Measurements from ENCODE around the gene KRT6A. TPM values are rescaled to one million over a fixed set of nuclear protein-coding genes. Genes with fewer than 3 reads are reported as not detected.
A peak's percentile ranks its signal among the peaks of the same experiment; 100 is the strongest.

The KRT6A gene
- total and polyA plus RNA-seq, 8 donors = 0.89 to 260 (median 11.9) TPM; not detected in 1

DNA sequence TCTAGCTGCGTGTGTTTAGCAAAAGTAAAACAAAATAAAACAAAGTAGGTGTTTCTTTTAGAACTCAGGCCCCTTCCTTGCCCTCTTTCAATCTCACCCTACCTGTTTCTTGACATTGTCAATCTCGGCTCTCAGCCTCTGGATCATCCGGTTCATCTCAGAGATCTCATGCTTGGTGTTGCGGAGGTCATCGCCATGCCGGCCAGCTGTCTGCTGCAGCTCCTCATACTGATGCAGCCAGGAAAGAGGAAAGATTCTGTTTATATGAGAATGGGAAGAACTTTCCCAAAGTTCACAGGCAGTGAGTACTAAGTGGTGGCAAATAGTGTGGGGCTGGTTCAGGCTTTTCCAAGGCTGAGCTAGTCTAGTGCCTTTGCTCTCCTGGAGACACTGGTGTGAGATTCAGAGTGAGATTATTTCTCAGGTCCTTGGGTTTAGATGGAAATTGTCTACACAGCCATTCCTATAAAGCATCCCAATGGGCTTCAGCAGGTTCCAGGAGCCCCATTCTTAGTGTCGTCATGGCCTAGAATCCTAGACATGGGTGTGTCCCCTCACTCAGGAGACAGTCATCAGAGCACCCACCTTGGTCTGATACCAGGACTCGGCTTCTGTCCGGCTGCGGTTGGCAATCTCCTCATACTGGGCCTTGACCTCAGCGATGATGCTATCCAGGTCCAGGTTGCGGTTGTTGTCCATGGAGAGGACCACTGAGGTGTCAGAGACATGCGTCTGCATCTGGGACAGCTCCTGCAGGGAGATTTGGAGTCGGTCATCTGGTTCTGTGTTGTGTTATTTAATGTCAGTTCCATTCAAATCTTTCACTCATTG lies 24.2 kb upstream of the KRT6A start:
- no peaks in the 10 kb centered on the region for H3K36me3 ChIP-seq
- H3K4me3 ChIP-seq = no peak overlapping the region
- H3K27ac ChIP-seq = no peak overlapping the region
- DNase-seq = no peak
- H3K27me3 ChIP-seq = peaks cover 0 to 17% (median 0%) of the 10 kb centered on the region in 3 donors
- TF ChIP-seq CTCF (IDR thresholded peaks at IDR 0.05) (no peak), POLR2A (IDR thresholded peaks at IDR 0.05) (no peak), POLR2AphosphoS5 (IDR thresholded peaks at IDR 0.05) (no peak), EP300 (IDR thresholded peaks at IDR 0.05) (no peak)
- WGBS, 5 donors = 86 to 94% (median 92%) methylated on average over 12 to 14 of the region's 14 CpGs
- peaks cover 0 to 16% (median 3%) of the 10 kb centered on the region in 4 donors for H3K4me1 ChIP-seq
- H3K9me3 ChIP-seq = no peaks in the 10 kb centered on the region
- intact Hi-C loops (cut with DNase I; ENCODE audit: low total_unique reads) = no loop called here

GRCh38 chr12:52515927-52516831 lies 23.1 kb upstream of the KRT6A start:
- Histone ChIP-seq H3K4me3 (no peak overlapping the region), H3K27ac (no peak overlapping the region), H3K4me1 (peaks cover 0 to 16% (median under 1%) of the 10 kb centered on the region in 4 donors), H3K36me3 (no peaks in the 10 kb centered on the region), H3K27me3 (peaks cover 0 to 16% (median 0%) of the 10 kb centered on the region in 3 donors), H3K9me3 (peaks cover 0 to 3% (median 0%) of the 10 kb centered on the region in 4 donors)
- no peak for TF ChIP-seq POLR2AphosphoS5 (IDR thresholded peaks at IDR 0.05)
- no peak for TF ChIP-seq EP300 (IDR thresholded peaks at IDR 0.05)
- TF ChIP-seq POLR2A (IDR thresholded peaks at IDR 0.05) = no peak
- TF ChIP-seq CTCF (IDR thresholded peaks at IDR 0.05) = no peak
- WGBS, 5 donors = 78 to 82% (median 81%) methylated on average over 15 of the region's 15 CpGs
- intact Hi-C loops (cut with DNase I; ENCODE audit: low total_unique reads) = no loop called here
- peak in 1 of 2 donors; percentile 28 for DNase-seq

DNA sequence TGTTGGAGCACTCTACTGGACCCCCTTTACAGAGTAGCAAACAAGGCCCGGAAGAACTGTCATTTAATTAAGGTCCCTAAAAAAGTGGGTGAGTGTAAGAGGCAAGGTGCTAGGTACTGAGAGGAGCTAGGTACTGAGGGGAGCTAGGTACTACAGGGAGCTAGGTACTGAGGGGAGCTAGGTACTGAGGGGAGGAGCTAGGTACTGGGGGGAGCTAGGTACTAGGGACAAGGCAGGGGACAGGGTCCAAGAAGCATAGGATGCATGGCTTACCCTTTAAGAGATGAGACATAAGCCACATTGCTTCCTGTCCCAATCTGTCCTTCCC lies 22.2 kb upstream of the KRT6A start:
- no peak overlapping the region for H3K4me3 ChIP-seq
- H3K27ac ChIP-seq = no peak overlapping the region
- WGBS, 5 donors = 87 to 98% (median 92%) methylated on average over 1 of the region's 1 CpG

More for the DNA sequence above, 22.2 kb upstream of the KRT6A start:
- TF ChIP-seq POLR2AphosphoS5 (IDR thresholded peaks at IDR 0.05) (no peak), CTCF (IDR thresholded peaks at IDR 0.05) (no peak), POLR2A (IDR thresholded peaks at IDR 0.05) (no peak), EP300 (IDR thresholded peaks at IDR 0.05) (no peak)
- Histone ChIP-seq H3K9me3 (peaks cover 0 to 5% (median 0%) of the 10 kb centered on the region in 4 donors), H3K36me3 (no peaks in the 10 kb centered on the region), H3K4me1 (peaks cover 0 to 16% (median 0%) of the 10 kb centered on the region in 4 donors), H3K27me3 (peaks cover 0 to 12% (median 0%) of the 10 kb centered on the region in 3 donors)
- intact Hi-C loops (cut with DNase I; ENCODE audit: low total_unique reads) = no loop called here
- no peak for DNase-seq

Measured in stomach (tissue), 9 donors.